ENCODE measurements around the gene NKG7.

Gene NKG7

GRCh38 chr19:51365965-51366388, 6.5 kb downstream of the NKG7 start, which contains the start of gene ETFB:
Gene ETFB (minus strand): TSS chr19:51366388. CDS start chr19:51366326, 62 bp downstream.
- DNase-seq (ENCODE audit: insufficient read length, low spot score): no peak
- no peak for TF ChIP-seq CTCF (IDR thresholded peaks at IDR 0.05; ENCODE audit: insufficient read depth, missing control alignments)

GRCh38 chr19:51365211-51365964, 7.1 kb downstream of the NKG7 start:
- FAIRE-seq (no peak), DNase-seq (ENCODE audit: insufficient read length, low spot score) (no peak)
- no peak for TF ChIP-seq CTCF (IDR thresholded peaks at IDR 0.05; ENCODE audit: insufficient read depth, missing control alignments)

More at GRCh38 chr19:51365965-51366388, 6.5 kb downstream of the NKG7 start, which contains the start of gene ETFB:
- FAIRE-seq: no peak

GRCh38 chr19:51364200-51365106, 8.0 kb downstream of the NKG7 start:
- DNase-seq (ENCODE audit: insufficient read length, low spot score): no peak
- TF ChIP-seq CTCF (IDR thresholded peaks at IDR 0.05; ENCODE audit: insufficient read depth, missing control alignments): no peak
- no peak for FAIRE-seq

GRCh38 chr19:51361239-51361638, 11.2 kb downstream of the NKG7 start:
- no peak for TF ChIP-seq CTCF (IDR thresholded peaks at IDR 0.05; ENCODE audit: insufficient read depth, missing control alignments)
- no peak for DNase-seq (ENCODE audit: insufficient read length, low spot score)
- no peak for FAIRE-seq

GRCh38 chr19:51359294-51359693, 13.2 kb downstream of the NKG7 start:
- TF ChIP-seq CTCF (IDR thresholded peaks at IDR 0.05; ENCODE audit: insufficient read depth, missing control alignments): no peak
- FAIRE-seq: no peak
- no peak for DNase-seq (ENCODE audit: insufficient read length, low spot score)

- TF ChIP-seq CTCF (IDR thresholded peaks at IDR 0.05; ENCODE audit: insufficient read depth, missing control alignments): no peak
- FAIRE-seq (no peak), DNase-seq (ENCODE audit: insufficient read length, low spot score) (no peak)
Observed at GRCh38 chr19:51357952-51358351, 14.5 kb downstream of the NKG7 start.

Data from D721Med (cell line).